Measurements from ENCODE around the gene PUM1.
"Not testable (repeated sequence)": the region's sequence is repeated elsewhere in the genome, so short reads cannot be mapped to it uniquely, and the experiment has no call there.

Gene PUM1

GRCh38 chr1:31065310-31066217, at the start of gene PUM1:
Gene PUM1, minus strand, starts transcription at chr1:31065717. Its CDS starts 6,151 bp downstream, at chr1:31059566.
- DNase-seq (ENCODE audit: low read depth), result peak; percentile 91

GRCh38 chr1:31112266-31112935, 46.9 kb upstream of the PUM1 start:
- no peak for DNase-seq (ENCODE audit: low read depth)

- no peak for DNase-seq (ENCODE audit: low read depth)
These were observed 45.9 kb upstream of the PUM1 start for GRCh38 chr1:31111290-31111951.

- DNase-seq (ENCODE audit: low read depth), result no peak
These were observed 45.3 kb upstream of the PUM1 start for GRCh38 chr1:31110846-31111245.

GRCh38 chr1:31108861-31109260, 43.3 kb upstream of the PUM1 start:
- no peak for DNase-seq (ENCODE audit: low read depth)

GRCh38 chr1:31105646-31106045, 40.1 kb upstream of the PUM1 start:
- no peak for DNase-seq (ENCODE audit: low read depth)

- DNase-seq (ENCODE audit: low read depth), result no peak
These were observed 37.0 kb upstream of the PUM1 start for GRCh38 chr1:31102501-31102950.

- DNase-seq (ENCODE audit: low read depth), result no peak
These were observed 35.6 kb upstream of the PUM1 start for GRCh38 chr1:31101147-31101502.

GRCh38 chr1:31099293-31100032, 33.9 kb upstream of the PUM1 start:
- DNase-seq (ENCODE audit: low read depth), result no peak

- no peak for DNase-seq (ENCODE audit: low read depth)
These were observed 30.5 kb upstream of the PUM1 start for GRCh38 chr1:31095985-31096384.

GRCh38 chr1:31095298-31095981, 29.9 kb upstream of the PUM1 start:
- DNase-seq (ENCODE audit: low read depth), result no peak

GRCh38 chr1:31088081-31088480, 22.6 kb upstream of the PUM1 start:
- DNase-seq (ENCODE audit: low read depth), result not testable (repeated sequence)

- DNase-seq (ENCODE audit: low read depth), result no peak
These were observed 19.5 kb upstream of the PUM1 start for GRCh38 chr1:31084782-31085569.

- DNase-seq (ENCODE audit: low read depth), result no peak
These were observed 16.9 kb upstream of the PUM1 start for GRCh38 chr1:31082385-31082784.

GRCh38 chr1:31073044-31073443, 7.5 kb upstream of the PUM1 start:
- DNase-seq (ENCODE audit: low read depth), result no peak

- DNase-seq (ENCODE audit: low read depth), result no peak
These were observed 6.8 kb upstream of the PUM1 start for GRCh38 chr1:31072304-31072746.

GRCh38 chr1:31069392-31069791, 3.9 kb upstream of the PUM1 start:
- DNase-seq (ENCODE audit: low read depth), result no peak

- peak; percentile 0 for DNase-seq (ENCODE audit: low read depth)
These were observed 703 bp downstream of the PUM1 start for GRCh38 chr1:31064718-31065309.

GRCh38 chr1:31064111-31064717, 1.3 kb downstream of the PUM1 start:
- DNase-seq (ENCODE audit: low read depth), result no peak

- no peak for DNase-seq (ENCODE audit: low read depth)
These were observed 1.9 kb downstream of the PUM1 start for GRCh38 chr1:31063631-31064030.
